ENCODE results near the gene MEIS1.

MEIS1 gene

DNA sequence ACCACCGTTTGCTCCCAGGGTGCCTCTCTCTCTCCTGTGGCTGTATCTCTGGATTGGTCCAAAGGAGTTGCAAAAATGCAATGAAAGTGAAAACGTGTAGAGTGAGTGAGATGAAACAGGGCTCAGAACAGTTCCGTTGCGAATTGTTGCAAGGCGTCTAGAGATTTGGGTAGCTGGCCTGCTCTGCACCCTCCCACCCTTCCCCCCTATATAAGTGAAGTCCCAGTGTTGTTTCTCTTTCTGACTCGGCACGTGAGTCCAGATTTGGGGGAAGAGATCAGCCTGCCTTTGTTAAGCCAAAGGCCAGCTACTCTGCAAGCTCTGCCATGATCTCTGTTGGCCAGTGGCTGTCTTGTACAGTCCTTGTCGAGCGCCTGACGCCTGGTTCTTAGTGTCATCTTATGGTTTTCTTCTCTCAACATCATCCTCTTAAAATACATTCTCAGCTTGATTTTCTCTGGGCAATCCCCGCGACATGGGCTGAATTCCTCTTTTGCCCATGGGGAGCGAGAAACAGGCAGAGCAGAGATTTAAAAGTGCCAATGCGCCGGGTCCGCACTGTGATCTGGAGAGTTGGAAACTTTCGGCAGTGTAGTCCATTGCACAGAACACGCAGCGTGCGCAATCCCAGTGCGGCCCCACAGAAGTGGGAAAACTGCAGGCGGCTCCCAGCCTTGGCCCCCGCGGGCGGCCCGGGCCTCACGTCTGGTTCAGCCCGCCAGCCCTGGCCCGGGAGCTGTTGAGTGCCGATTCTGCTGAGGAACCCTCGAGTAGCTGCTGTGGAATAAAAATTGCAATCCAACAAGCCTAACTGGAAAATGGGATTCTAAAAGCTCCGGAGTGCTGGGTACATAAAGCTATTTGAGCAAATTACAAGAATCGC, 9.3 kb downstream of the MEIS1 start:
- no peak for DNase-seq (ENCODE audit: low spot score)

DNA sequence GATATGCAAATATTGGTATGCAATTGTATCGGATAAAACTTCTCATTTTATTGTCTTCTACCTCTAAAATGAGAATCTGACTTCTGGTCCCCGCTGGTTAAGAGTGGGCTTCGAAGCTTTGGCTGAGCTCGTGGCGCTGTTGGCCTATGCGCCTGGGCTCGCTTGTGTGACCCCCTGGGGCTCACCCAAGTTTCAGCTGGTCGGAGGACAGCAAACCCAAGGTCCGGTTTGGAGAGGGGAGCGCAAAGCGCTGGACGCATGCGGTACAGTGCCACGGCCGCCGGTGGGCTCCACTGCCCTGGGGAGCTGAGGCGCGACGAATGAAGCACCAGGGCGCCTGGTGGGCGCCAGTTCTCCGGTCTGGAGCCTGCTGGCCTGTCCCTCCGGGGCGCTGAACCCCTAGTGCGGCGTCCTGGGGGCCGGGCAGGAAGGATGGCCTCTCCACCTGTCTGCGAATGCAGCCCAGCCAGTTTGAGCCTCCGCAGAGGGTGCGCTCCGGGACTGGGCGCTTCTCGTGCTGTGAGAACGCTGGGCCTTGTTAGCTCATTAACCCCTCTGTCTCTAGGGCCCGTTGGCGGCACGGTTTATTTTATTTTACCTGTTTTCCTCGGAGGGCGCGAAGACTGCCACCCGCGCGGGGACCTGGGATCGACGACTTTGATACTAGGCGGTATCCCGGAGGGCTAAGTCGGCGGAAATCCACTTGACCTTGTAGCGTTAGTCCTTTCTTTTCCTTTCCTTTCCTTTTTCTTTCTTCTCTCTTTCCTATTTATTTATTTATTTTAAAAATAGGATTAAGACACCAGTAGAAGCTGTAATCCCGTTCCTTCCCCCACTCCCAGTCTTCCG, 10.4 kb downstream of the MEIS1 start:
- no peak for DNase-seq (ENCODE audit: low spot score)

- no peak for DNase-seq (ENCODE audit: low spot score)
Observed at GRCh38 chr2:66445925-66446871, 11.3 kb downstream of the MEIS1 start.

GRCh38 chr2:66446941-66447340, 12.0 kb downstream of the MEIS1 start:
- no peak for DNase-seq (ENCODE audit: low spot score)

DNA sequence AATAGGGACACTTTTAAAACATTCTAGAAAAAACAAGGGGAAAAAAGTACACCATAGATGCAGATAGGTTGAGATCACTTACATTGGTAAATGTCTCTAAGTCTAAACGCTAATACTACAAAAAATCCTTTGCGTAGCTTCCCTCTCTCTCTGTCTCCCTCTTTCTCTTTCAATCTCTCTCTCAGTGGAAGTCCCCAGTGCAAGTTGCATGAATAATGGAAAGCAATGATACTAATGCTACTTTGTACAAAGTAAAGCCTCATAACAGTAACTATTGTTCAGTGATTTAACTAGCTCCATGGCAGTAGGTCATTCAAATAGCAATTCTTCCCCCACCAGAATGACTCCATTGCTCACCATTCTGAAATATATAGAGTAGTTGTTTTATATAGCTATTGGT, 12.8 kb downstream of the MEIS1 start:
- DNase-seq (ENCODE audit: low spot score) = no peak

DNA sequence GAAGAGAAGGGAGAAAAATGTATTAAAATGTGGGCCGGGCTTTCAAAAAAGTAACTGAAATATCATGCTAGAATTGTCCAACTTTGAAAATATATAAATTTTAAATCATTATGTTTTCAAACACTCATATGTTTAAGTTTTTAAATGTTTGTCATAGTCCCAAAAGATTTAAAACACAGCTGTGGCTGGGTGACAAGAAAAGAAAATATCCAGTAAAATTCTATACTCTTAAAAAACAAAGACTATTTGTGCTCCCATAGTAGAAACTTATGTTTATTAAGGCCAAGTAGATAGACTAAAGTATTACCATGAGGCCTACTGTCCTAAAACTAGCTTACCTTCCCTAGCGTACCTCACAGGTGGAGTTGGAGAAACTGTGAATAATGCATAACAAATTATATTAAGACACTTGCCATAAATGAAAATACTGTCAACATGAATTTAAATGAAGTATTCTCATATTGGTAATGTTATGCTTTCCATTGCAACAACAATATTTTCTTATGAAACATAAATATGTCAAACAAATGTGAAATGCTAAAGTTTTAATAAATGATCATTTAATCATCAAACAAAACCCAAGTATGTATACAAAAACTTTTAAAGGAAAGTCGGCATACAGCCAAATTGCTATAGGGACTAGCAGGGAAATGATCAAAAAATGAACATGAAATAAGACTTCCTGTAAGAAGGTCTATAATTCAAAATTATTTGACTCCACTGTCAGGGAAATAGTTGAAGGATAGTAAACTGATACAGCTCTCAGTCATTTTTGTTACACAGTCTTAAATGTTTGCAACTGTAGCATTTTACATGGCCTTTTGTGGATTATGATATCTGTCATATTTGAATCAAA, 13.4 kb downstream of the MEIS1 start:
- DNase-seq (ENCODE audit: low spot score) = no peak

DNA sequence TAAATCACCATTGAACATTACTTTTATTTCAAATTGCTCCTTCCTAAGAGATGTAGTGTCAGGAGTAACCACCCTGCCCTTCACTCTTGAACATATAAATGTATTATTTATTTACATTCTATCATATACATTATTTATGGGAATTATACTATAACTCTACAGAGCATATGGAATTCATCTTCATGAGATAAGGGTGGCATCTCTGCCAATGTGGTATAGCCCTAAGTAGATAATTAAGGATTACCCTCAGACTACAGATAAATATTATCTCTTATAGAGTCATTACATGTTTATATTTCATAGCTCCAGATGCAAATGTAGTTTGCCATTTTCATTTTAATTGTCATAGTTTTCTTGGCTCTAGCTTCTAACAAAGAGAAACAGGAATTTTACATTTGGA, 17.3 kb downstream of the MEIS1 start:
- DNase-seq (ENCODE audit: low spot score) = no peak

GRCh38 chr2:66452917-66453316, 18.0 kb downstream of the MEIS1 start:
- no peak for DNase-seq (ENCODE audit: low spot score)

GRCh38 chr2:66455490-66455889, 20.6 kb downstream of the MEIS1 start:
- DNase-seq (ENCODE audit: low spot score) = no peak

- no peak for DNase-seq (ENCODE audit: low spot score)
Observed at GRCh38 chr2:66456183-66457041, 21.5 kb downstream of the MEIS1 start.

- no peak for DNase-seq (ENCODE audit: low spot score)
Observed at GRCh38 chr2:66457545-66457944, 22.6 kb downstream of the MEIS1 start.

GRCh38 chr2:66460031-66460430, 25.1 kb downstream of the MEIS1 start:
- no peak for DNase-seq (ENCODE audit: low spot score)

DNA sequence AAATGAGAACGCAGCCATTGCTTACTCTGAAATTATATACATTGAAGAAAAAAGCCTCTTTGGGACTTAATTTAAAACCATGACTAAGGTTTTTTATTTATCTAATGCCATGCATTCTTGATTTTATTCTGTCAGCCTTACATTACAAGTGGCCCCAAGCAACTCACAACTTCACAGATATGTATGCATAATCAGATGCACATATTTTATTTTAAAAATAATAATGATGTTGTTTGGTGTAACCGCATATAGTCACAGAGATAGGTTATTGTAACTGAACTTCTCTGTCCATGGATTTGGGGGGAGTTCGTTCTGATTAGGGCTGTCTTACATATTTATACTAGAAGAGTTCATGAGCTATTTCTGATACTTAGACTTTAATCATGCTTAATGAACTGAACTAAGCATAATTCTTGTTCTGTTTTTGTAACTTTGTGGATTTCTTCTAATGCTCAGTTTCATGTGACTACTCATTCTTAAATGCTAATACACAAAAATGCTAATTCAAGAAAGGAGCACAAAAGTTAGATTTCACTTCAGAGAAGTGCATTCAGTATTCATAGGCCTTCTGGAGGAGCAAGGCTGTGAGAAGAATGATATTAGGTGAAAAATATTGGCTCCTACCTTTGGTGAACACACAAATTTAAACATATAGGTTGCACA, 26.2 kb downstream of the MEIS1 start:
- no peak for DNase-seq (ENCODE audit: low spot score)

- DNase-seq (ENCODE audit: low spot score) = no peak
Observed at GRCh38 chr2:66461664-66462500, 27.0 kb downstream of the MEIS1 start.

DNA sequence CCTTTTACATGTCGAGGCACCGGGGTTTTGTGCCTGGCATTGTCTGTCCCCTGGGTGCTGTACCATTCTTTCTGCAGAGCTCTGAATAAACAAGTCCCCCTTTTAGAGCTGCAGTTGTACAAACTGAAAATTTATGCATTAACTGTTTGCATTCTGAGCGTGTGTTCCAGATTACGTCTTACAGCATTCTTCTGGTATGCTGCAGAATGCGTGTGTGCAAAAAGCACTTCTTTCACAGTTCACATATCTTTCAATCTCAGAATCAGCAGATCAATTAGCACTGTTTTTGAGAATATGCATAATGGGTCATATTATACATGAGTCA, 27.5 kb downstream of the MEIS1 start:
- no peak for DNase-seq (ENCODE audit: low spot score)

- no peak for DNase-seq (ENCODE audit: low spot score)
Observed at GRCh38 chr2:66463206-66463755, 28.4 kb downstream of the MEIS1 start.

DNA sequence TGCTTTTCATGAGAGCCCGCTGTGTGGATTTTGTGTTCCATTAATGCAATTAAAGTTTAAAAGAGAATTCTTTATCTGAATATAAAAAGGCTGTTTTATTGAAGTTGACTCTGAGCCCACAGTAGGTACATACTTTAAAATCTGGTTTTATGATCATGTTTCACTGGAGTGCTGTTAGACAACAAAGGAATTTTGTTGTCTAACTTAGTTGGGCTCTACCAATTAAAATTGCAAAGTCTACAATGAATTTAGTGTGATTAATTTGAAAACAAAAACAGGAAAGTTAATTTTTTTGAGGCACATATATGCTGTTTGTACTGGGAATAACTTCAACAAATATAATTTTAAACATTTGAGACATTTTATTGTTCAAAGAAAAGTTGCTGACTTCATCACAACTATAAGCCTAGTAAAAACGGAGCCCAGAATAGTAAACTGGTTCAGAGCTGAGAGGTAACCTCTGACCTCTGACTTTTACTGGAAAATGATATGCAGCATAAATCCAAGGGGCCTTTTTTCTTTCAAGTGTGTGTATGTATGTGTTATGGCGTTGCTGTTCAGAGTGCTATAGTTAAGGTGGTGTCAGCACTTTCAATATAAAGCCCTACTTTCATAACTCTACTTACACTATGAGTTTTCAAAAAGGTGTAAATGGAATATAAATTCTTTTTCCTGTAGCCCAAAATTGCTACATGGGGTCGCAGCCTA, 30.2 kb downstream of the MEIS1 start:
- DNase-seq (ENCODE audit: low spot score) = no peak

- DNase-seq (ENCODE audit: low spot score) = no peak
Observed at GRCh38 chr2:66466433-66466832, 31.5 kb downstream of the MEIS1 start.
